A549 (cell line): ENCODE data around the gene KCNA10.
A peak's percentile ranks its signal among the peaks of the same experiment; 100 is the strongest.

Source experiments
- CHD2 ChIP-seq: fragments of 150-350 bp; IDR thresholded peaks from 2 replicates; pipeline ENCODE4 v1.6.1; 2014; ENCODE audit warnings: low read length; ENCODE audit not compliant: partially characterized antibody
- PHF8 ChIP-seq: fragments of 200-600 bp; sonication (generic); IDR thresholded peaks from 2 replicates; pipeline ENCODE4 v1.6.1; 2016; ENCODE audit warnings: low read depth, mild to moderate bottlenecking, antibody characterized with exemption, moderate library complexity, borderline replicate concordance
- POLR2A ChIP-seq: IDR thresholded peaks from 2 replicates; pipeline ENCODE4 v1.6.1; 2012; ENCODE audit warnings: mild to moderate bottlenecking, low read length
- TF ChIP-seq, protein P1 (sequence below): fragments of >200 bp; sonication (Bioruptor Twin); formaldehyde crosslinking; IDR thresholded peaks from 3 replicates; pipeline ENCODE4 v1.5.1; 2016

- TF ChIP-seq, protein P1, sequence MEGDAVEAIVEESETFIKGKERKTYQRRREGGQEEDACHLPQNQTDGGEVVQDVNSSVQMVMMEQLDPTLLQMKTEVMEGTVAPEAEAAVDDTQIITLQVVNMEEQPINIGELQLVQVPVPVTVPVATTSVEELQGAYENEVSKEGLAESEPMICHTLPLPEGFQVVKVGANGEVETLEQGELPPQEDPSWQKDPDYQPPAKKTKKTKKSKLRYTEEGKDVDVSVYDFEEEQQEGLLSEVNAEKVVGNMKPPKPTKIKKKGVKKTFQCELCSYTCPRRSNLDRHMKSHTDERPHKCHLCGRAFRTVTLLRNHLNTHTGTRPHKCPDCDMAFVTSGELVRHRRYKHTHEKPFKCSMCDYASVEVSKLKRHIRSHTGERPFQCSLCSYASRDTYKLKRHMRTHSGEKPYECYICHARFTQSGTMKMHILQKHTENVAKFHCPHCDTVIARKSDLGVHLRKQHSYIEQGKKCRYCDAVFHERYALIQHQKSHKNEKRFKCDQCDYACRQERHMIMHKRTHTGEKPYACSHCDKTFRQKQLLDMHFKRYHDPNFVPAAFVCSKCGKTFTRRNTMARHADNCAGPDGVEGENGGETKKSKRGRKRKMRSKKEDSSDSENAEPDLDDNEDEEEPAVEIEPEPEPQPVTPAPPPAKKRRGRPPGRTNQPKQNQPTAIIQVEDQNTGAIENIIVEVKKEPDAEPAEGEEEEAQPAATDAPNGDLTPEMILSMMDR = peak; percentile 89
- TF ChIP-seq CHD2 (no peak), PHF8 (no peak), POLR2A (no peak)
These were observed 22.9 kb downstream of the KCNA10 start for GRCh38 chr1:110495926-110496600.
